ENCODE measurements around the gene HOXC5.

Gene HOXC5

DNA sequence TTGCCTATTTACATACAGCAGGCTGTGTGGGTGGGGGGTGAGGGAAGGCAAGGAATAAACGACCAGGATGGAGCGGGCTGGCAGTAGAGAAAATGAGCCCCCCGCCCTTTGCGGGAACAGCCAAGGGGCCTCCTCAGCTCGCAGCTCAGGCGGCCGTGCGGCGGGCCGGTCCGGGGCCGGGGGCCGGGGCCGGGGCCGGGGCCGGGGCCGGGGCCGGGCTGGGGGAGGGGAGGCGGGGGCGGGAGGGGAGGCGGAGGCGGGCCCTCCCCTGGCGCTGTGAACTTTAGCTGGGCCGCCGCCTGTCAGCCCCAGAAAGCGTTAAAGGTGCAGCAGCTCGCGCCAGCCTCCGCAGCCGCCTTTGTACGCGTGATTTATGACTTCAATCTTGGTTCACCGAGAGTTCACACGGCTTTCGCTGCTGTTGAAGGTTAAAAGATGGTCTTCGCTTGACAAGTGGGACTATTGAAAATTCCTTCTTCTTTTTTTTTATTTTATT lies 49.6 kb downstream of the HOXC5 start:
- Histone ChIP-seq H3K4me3 (ENCODE audit: low read depth, low read length) (no peak overlapping the region), H3K4me1 (no peaks in the 10 kb centered on the region), H3K36me3 (ENCODE audit: control insufficient read depth, insufficient read depth, low read length) (no peaks in the 10 kb centered on the region), H2AFZ (no peak overlapping the region), H3K9me3 (ENCODE audit: control insufficient read depth, low read length) (no peaks in the 10 kb centered on the region), H3K27ac (no peak overlapping the region), H3K27me3 (ENCODE audit: control insufficient read depth, insufficient read depth, low read length) (no peaks in the 10 kb centered on the region), H3K79me2 (no peaks in the 10 kb centered on the region), H3K9ac (no peak overlapping the region), H3K4me2 (ENCODE audit: low read length) (no peak overlapping the region)
- TF ChIP-seq, protein P1, sequence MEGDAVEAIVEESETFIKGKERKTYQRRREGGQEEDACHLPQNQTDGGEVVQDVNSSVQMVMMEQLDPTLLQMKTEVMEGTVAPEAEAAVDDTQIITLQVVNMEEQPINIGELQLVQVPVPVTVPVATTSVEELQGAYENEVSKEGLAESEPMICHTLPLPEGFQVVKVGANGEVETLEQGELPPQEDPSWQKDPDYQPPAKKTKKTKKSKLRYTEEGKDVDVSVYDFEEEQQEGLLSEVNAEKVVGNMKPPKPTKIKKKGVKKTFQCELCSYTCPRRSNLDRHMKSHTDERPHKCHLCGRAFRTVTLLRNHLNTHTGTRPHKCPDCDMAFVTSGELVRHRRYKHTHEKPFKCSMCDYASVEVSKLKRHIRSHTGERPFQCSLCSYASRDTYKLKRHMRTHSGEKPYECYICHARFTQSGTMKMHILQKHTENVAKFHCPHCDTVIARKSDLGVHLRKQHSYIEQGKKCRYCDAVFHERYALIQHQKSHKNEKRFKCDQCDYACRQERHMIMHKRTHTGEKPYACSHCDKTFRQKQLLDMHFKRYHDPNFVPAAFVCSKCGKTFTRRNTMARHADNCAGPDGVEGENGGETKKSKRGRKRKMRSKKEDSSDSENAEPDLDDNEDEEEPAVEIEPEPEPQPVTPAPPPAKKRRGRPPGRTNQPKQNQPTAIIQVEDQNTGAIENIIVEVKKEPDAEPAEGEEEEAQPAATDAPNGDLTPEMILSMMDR (IDR thresholded peaks at IDR 0.05): no peak

Data from parathyroid adenoma (tissue), 2 donors.